ENCODE data around the gene CDHR1. TPM values are rescaled to one million over a fixed set of nuclear protein-coding genes. Genes with fewer than 3 reads are reported as not detected.

CDHR1 gene
- total and polyA plus RNA-seq, 4 donors: 0.07 to 0.51 (median 0.14) TPM

DNA sequence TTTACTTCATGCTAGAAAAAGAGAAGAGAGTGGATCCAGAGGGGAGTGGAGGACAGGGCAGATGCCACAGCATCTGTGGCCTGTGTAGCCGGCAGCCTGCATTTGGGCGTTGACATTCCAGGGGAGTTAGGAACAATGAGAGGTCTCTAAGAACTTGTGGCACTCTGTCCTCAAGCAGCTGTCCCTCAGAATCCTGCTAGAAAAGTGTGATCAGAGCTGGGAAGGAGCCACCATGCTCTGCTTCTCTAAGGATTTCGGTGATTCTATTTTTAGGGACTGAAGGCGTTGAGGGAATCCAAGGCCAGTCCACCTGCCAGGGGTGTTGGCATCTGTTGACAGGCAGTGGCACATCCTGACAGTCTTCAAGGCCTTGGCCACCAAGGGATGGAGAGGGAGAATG lies 23.4 kb downstream of the CDHR1 start:
- DNase-seq (ENCODE audit: low spot score): no peak
- Histone ChIP-seq H3K9ac (ENCODE audit: low read depth in 1 of 2, low read length in 2 of 2) (no peak overlapping the region), H3K4me1 (ENCODE audit: control insufficient read depth in 4 of 4, insufficient read depth in 4 of 4, low read length in 3 of 4) (no peaks in the 10 kb centered on the region), H3K9me3 (ENCODE audit: control insufficient read depth in 4 of 4, low read length in 3 of 4) (no peaks in the 10 kb centered on the region), H3K4me3 (ENCODE audit: low read depth in 1 of 3, low read length in 3 of 3) (no peak overlapping the region), H3K27me3 (ENCODE audit: control insufficient read depth in 4 of 4, insufficient read depth in 4 of 4, low read length in 3 of 4) (peaks cover 0 to 6% (median 0%) of the 10 kb centered on the region in 4 donors), H3K27ac (ENCODE audit: low read depth in 1 of 2, low read length in 2 of 2) (no peak overlapping the region), H3K36me3 (ENCODE audit: control insufficient read depth in 4 of 4, insufficient read depth in 3 of 4, low read depth in 1 of 4, low read length in 3 of 4) (no peaks in the 10 kb centered on the region)
- WGBS: 91% methylated on average over 4 of the region's 4 CpGs
- TF ChIP-seq RAD21 (IDR thresholded peaks at IDR 0.05): no peak

DNA sequence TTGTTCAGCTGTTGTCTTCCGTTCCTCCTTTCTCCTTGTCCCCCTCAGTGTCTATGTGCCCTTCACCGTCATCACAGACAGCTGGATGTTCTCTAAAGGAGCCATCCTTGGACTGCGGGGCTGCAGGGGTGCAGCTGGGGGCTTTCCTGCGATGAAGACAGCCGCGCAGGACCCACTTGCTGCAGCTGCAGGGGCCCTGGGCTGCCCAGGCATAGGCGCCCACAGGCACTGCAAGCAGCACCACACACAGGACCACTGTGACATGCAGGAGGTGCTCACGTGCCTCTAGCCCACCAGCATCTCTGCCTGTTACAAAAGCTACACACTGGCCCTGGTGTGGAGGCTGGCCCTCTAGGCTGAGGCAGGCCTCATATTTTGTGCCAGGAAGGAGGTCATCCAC lies 27.6 kb downstream of the CDHR1 start:
- TF ChIP-seq, protein P1, sequence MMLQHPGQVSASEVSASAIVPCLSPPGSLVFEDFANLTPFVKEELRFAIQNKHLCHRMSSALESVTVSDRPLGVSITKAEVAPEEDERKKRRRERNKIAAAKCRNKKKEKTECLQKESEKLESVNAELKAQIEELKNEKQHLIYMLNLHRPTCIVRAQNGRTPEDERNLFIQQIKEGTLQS (IDR thresholded peaks at IDR 0.05): no peak
- no peak for TF ChIP-seq SP1 (IDR thresholded peaks at IDR 0.05)
- TF ChIP-seq, protein P2, sequence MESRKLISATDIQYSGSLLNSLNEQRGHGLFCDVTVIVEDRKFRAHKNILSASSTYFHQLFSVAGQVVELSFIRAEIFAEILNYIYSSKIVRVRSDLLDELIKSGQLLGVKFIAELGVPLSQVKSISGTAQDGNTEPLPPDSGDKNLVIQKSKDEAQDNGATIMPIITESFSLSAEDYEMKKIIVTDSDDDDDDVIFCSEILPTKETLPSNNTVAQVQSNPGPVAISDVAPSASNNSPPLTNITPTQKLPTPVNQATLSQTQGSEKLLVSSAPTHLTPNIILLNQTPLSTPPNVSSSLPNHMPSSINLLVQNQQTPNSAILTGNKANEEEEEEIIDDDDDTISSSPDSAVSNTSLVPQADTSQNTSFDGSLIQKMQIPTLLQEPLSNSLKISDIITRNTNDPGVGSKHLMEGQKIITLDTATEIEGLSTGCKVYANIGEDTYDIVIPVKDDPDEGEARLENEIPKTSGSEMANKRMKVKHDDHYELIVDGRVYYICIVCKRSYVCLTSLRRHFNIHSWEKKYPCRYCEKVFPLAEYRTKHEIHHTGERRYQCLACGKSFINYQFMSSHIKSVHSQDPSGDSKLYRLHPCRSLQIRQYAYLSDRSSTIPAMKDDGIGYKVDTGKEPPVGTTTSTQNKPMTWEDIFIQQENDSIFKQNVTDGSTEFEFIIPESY (IDR thresholded peaks at IDR 0.05): no peak
- TF ChIP-seq FOXA1 (IDR thresholded peaks at IDR 0.05): no peak
- TF ChIP-seq TAF1 (conservative IDR thresholded peaks at IDR 0.05): no peak
- no peak for TF ChIP-seq EGR1 (IDR thresholded peaks at IDR 0.05; ENCODE audit: low read depth in 2 of 2)
- no peak for TF ChIP-seq RXRA (IDR thresholded peaks at IDR 0.05)
- TF ChIP-seq GABPA (IDR thresholded peaks at IDR 0.05 in 1 of 2, conservative IDR thresholded peaks at IDR 0.05 in 1 of 2): no peak
- TF ChIP-seq RAD21 (IDR thresholded peaks at IDR 0.05): no peak
- TF ChIP-seq, protein P3, sequence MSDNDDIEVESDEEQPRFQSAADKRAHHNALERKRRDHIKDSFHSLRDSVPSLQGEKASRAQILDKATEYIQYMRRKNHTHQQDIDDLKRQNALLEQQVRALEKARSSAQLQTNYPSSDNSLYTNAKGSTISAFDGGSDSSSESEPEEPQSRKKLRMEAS (IDR thresholded peaks at IDR 0.05): no peak
- TF ChIP-seq NR2F2 (IDR thresholded peaks at IDR 0.05): no peak
- TF ChIP-seq JUND (IDR thresholded peaks at IDR 0.05): no peak
- no peak for DNase-seq (ENCODE audit: low spot score)

DNA sequence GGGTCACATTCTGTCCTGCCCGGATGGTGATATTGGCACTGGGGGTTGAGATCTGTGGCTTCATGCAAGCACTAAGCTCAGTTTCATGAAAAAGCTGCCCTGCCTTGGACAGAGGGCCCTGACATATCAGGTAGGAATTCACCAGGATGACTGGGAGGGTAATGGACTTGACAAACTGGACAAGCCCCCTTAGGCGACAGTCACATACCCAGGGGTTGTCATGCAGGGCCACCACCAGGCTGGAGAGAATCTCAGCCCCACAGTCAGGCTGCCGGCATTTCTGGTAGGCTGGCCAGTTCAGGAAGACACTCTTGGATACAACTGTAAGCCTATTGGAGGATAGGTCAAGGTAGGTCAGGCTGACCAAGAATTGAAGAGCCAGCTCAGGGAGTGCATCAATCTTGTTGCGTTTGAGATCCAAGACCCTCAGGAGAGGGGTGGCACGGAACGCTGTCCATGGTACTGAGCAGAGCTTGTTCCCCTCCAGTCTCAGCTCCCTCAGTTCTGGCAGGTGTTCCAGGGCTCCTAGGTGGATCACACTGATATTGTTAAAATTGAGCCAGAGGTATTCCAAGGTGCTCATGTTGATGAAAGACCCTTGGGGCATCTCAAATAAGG lies 30.2 kb downstream of the CDHR1 start:
- no peak overlapping the region for H3K27ac ChIP-seq (ENCODE audit: low read depth in 1 of 2, low read length in 2 of 2)
- TF ChIP-seq, protein P4, sequence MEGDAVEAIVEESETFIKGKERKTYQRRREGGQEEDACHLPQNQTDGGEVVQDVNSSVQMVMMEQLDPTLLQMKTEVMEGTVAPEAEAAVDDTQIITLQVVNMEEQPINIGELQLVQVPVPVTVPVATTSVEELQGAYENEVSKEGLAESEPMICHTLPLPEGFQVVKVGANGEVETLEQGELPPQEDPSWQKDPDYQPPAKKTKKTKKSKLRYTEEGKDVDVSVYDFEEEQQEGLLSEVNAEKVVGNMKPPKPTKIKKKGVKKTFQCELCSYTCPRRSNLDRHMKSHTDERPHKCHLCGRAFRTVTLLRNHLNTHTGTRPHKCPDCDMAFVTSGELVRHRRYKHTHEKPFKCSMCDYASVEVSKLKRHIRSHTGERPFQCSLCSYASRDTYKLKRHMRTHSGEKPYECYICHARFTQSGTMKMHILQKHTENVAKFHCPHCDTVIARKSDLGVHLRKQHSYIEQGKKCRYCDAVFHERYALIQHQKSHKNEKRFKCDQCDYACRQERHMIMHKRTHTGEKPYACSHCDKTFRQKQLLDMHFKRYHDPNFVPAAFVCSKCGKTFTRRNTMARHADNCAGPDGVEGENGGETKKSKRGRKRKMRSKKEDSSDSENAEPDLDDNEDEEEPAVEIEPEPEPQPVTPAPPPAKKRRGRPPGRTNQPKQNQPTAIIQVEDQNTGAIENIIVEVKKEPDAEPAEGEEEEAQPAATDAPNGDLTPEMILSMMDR (IDR thresholded peaks at IDR 0.05; ENCODE audit: low read depth, low read length, missing input control): no peak
- TF ChIP-seq, protein P5, sequence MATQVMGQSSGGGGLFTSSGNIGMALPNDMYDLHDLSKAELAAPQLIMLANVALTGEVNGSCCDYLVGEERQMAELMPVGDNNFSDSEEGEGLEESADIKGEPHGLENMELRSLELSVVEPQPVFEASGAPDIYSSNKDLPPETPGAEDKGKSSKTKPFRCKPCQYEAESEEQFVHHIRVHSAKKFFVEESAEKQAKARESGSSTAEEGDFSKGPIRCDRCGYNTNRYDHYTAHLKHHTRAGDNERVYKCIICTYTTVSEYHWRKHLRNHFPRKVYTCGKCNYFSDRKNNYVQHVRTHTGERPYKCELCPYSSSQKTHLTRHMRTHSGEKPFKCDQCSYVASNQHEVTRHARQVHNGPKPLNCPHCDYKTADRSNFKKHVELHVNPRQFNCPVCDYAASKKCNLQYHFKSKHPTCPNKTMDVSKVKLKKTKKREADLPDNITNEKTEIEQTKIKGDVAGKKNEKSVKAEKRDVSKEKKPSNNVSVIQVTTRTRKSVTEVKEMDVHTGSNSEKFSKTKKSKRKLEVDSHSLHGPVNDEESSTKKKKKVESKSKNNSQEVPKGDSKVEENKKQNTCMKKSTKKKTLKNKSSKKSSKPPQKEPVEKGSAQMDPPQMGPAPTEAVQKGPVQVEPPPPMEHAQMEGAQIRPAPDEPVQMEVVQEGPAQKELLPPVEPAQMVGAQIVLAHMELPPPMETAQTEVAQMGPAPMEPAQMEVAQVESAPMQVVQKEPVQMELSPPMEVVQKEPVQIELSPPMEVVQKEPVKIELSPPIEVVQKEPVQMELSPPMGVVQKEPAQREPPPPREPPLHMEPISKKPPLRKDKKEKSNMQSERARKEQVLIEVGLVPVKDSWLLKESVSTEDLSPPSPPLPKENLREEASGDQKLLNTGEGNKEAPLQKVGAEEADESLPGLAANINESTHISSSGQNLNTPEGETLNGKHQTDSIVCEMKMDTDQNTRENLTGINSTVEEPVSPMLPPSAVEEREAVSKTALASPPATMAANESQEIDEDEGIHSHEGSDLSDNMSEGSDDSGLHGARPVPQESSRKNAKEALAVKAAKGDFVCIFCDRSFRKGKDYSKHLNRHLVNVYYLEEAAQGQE (IDR thresholded peaks at IDR 0.05): peak; percentile 96
- no peaks in the 10 kb centered on the region for H3K9me3 ChIP-seq (ENCODE audit: control insufficient read depth in 4 of 4, low read length in 3 of 4)
- 46% methylated on average over 6 of the region's 6 CpGs for WGBS
- no peaks in the 10 kb centered on the region for H3K36me3 ChIP-seq (ENCODE audit: control insufficient read depth in 4 of 4, insufficient read depth in 3 of 4, low read depth in 1 of 4, low read length in 3 of 4)
- H3K27me3 ChIP-seq (ENCODE audit: control insufficient read depth in 4 of 4, insufficient read depth in 4 of 4, low read length in 3 of 4): peaks cover 0 to 11% (median 3%) of the 10 kb centered on the region in 4 donors
- no peak overlapping the region for H3K4me3 ChIP-seq (ENCODE audit: low read depth in 1 of 3, low read length in 3 of 3)
- no peak overlapping the region for H3K9ac ChIP-seq (ENCODE audit: low read depth in 1 of 2, low read length in 2 of 2)
- no peak for DNase-seq (ENCODE audit: low spot score)
- H3K4me1 ChIP-seq (ENCODE audit: control insufficient read depth in 4 of 4, insufficient read depth in 4 of 4, low read length in 3 of 4): no peaks in the 10 kb centered on the region

More for the DNA sequence above, 27.6 kb downstream of the CDHR1 start:
- Histone ChIP-seq H3K27me3 (ENCODE audit: control insufficient read depth in 4 of 4, insufficient read depth in 4 of 4, low read length in 3 of 4) (peaks cover 0 to 11% (median 3%) of the 10 kb centered on the region in 4 donors), H3K4me1 (ENCODE audit: control insufficient read depth in 4 of 4, insufficient read depth in 4 of 4, low read length in 3 of 4) (no peaks in the 10 kb centered on the region), H3K27ac (ENCODE audit: low read depth in 1 of 2, low read length in 2 of 2) (no peak overlapping the region), H3K9ac (ENCODE audit: low read depth in 1 of 2, low read length in 2 of 2) (no peak overlapping the region), H3K36me3 (ENCODE audit: control insufficient read depth in 4 of 4, insufficient read depth in 3 of 4, low read depth in 1 of 4, low read length in 3 of 4) (no peaks in the 10 kb centered on the region), H3K9me3 (ENCODE audit: control insufficient read depth in 4 of 4, low read length in 3 of 4) (no peaks in the 10 kb centered on the region), H3K4me3 (ENCODE audit: low read depth in 1 of 3, low read length in 3 of 3) (no peak overlapping the region)
- 81% methylated on average over 8 of the region's 8 CpGs for WGBS

Data from liver (tissue), 9 donors.